Endothelial cell of umbilical vein (primary cell): ENCODE measurements around the gene SOCS3. TPM values are rescaled to one million over a fixed set of nuclear protein-coding genes. Genes with fewer than 3 reads are reported as not detected.

Experiments used
- BruUV-seq: library from RNA; stranded (reverse); fragments of 400-500 nt; replicated peaks from 2 replicates; lab custom pipeline; 2021; lab: Mats Ljungman, UMichigan
- CTCF ChIA-PET: fragments of 300-600, 350-600 bp; sonication (Branson Sonifier 250); formaldehyde crosslinking; loops from one replicate; lab custom pipeline; 2021; ENCODE audit warnings: antibody characterized with exemption, inconsistent platforms; lab: Charles Lee
- POLR2A ChIA-PET: fragments of 300-600, 350-600 bp; sonication (Branson Sonifier 250); formaldehyde crosslinking; loops from one replicate; lab custom pipeline; 2021; ENCODE audit warnings: antibody characterized with exemption, inconsistent platforms; lab: Charles Lee
- DNase-seq: peaks from one replicate; pipeline ENCODE4 v3.0.0-alpha.2; 2011; ENCODE audit warnings: low read depth, low spot score
- FAIRE-seq: peaks from 2 replicates; lab custom pipeline; 2011; peaks lifted over from hg19 to GRCh38; lab: Jason Lieb, UNC
- H2AFZ ChIP-seq: 2 replicates; pipeline ENCODE4 v1.6.0; 2012; ENCODE audit warnings: low read depth, low read length, control low read depth, inconsistent platforms
- H3K27ac ChIP-seq: 2 replicates; pipeline ENCODE4 v1.5.1; 2011; ENCODE audit warnings: low read depth, mild to moderate bottlenecking, control low read depth, low read length, moderate library complexity; ENCODE audit not compliant: insufficient read depth
- H3K27me3 ChIP-seq, 2 experiments: 2 replicates each; pipeline versions ENCODE4 v1.6.0 to v1.6.1; 2011; ENCODE audit warnings: low read length in 2 of 2, mixed read lengths in 1 of 2; ENCODE audit not compliant: control insufficient read depth in 2 of 2, insufficient read depth in 2 of 2
- H3K36me3 ChIP-seq, 2 experiments: 2 replicates in 1 of 2; 3 replicates in 1 of 2; pipeline ENCODE4 v1.5.1; 2011; ENCODE audit warnings: low read length in 2 of 2, mild to moderate bottlenecking in 1 of 2, moderate library complexity in 1 of 2; ENCODE audit not compliant: control insufficient read depth in 2 of 2, insufficient read depth in 2 of 2; ENCODE audit errors: extremely low read depth in 1 of 2
- H3K4me1 ChIP-seq: 3 replicates; pipeline ENCODE4 v1.5.1; 2011; ENCODE audit warnings: mild to moderate bottlenecking, low read length; ENCODE audit not compliant: control insufficient read depth, insufficient read depth; ENCODE audit errors: extremely low read depth
- H3K4me2 ChIP-seq: 2 replicates; pipeline ENCODE4 v1.6.1; 2011; ENCODE audit warnings: low read length, control low read depth, mixed read lengths; ENCODE audit not compliant: insufficient read depth
- H3K4me3 ChIP-seq, 3 experiments: fragments of 200-600 bp in 1 of 3; sonication (generic), shearing (Covaris generic) in 1 of 3; replicated peaks in 1 of 3; 2 replicates each; pipeline ENCODE4 v1.5.1; 2011 to 2016; ENCODE audit warnings: control low read depth in 3 of 3, low read length in 3 of 3, mild to moderate bottlenecking in 2 of 3, inconsistent platforms in 1 of 3, low read depth in 1 of 3, moderate library complexity in 1 of 3; ENCODE audit not compliant: insufficient read depth in 1 of 3
- H3K79me2 ChIP-seq: 2 replicates; pipeline ENCODE4 v1.6.0; 2012; ENCODE audit warnings: low read length, inconsistent platforms; ENCODE audit not compliant: control insufficient read depth, insufficient read depth
- H3K9ac ChIP-seq: replicated peaks from 2 replicates; pipeline ENCODE3; 2011; ENCODE audit warnings: low read length, control low read depth; ENCODE audit not compliant: insufficient read depth; ENCODE audit errors: extremely low read depth
- H3K9me1 ChIP-seq: replicated peaks from 3 replicates; pipeline ENCODE4 v1.6.0; 2011; ENCODE audit warnings: mild to moderate bottlenecking, low read length; ENCODE audit not compliant: control insufficient read depth, insufficient read depth; ENCODE audit errors: extremely low read depth
- H3K9me3 ChIP-seq: replicated peaks from 2 replicates; pipeline ENCODE4 v1.5.1; 2012; ENCODE audit warnings: low read length, inconsistent platforms; ENCODE audit not compliant: control insufficient read depth, insufficient read depth
- H4K20me1 ChIP-seq: replicated peaks from 2 replicates; pipeline ENCODE3; 2011; ENCODE audit warnings: mild to moderate bottlenecking, low read length; ENCODE audit not compliant: control insufficient read depth, insufficient read depth; ENCODE audit errors: extremely low read depth
- EZH2 ChIP-seq: IDR thresholded peaks from 2 replicates; pipeline ENCODE4 v1.6.1; 2012; ENCODE audit warnings: borderline replicate concordance, low read depth, mild to moderate bottlenecking, moderate library complexity, low read length, inconsistent platforms; ENCODE audit not compliant: severe bottlenecking
- FOS ChIP-seq: IDR thresholded peaks from 2 replicates; pipeline ENCODE4 v1.6.1; 2011; ENCODE audit warnings: mild to moderate bottlenecking, low read length, moderate library complexity, borderline replicate concordance; ENCODE audit not compliant: insufficient read depth
- GATA2 ChIP-seq: IDR thresholded peaks from 2 replicates; pipeline ENCODE4 v1.7.0; 2011; ENCODE audit warnings: low read depth, mild to moderate bottlenecking, moderate library complexity, mixed read lengths, low read length; ENCODE audit not compliant: insufficient read length, insufficient read depth
- JUN ChIP-seq: IDR thresholded peaks from 2 replicates; pipeline ENCODE4 v1.6.1; 2011; ENCODE audit warnings: borderline replicate concordance, low read depth; ENCODE audit not compliant: insufficient read length, insufficient read depth
- POLR2A ChIP-seq: IDR thresholded peaks from 2 replicates; pipeline ENCODE4 v1.6.1; 2012; ENCODE audit warnings: low read depth, mild to moderate bottlenecking, control low read depth, low read length
- POLR2AphosphoS5 ChIP-seq: IDR thresholded peaks from 2 replicates; pipeline ENCODE4 v1.6.1; 2012; ENCODE audit warnings: low read depth, mild to moderate bottlenecking, control low read depth, low read length, moderate library complexity; ENCODE audit not compliant: insufficient read depth
- dilution Hi-C: fragments of 300-500 bp; cut with MboI; formaldehyde crosslinking; loops from one replicate; pipeline ENCODE4 v1.15.0; 2019; ENCODE audit warnings: low sequenced_read_pairs; ENCODE audit not compliant: extremely low pct_ligation_motif_present
- intact Hi-C: fragments of 100-400 bp; cut with micrococcal nuclease; formaldehyde crosslinking; loops from one replicate; pipeline ENCODE4 v1.10.0; 2022
- polyA plus RNA-seq, 4 experiments: library from polyadenylated mRNA; depleted of rRNA in 3 of 4; stranded (reverse) in 3 of 4; unstranded in 1 of 4; fragments of >200 nt; gene quantifications; 2 replicates each; pipeline versions ENCODE4 v1.2.1 to v1.2.3, GENCODE V29; 2011 to 2012; ENCODE audit warnings: missing spikeins in 1 of 4
- total RNA-seq: library from RNA; stranded (reverse); gene quantifications from 2 replicates; pipeline ENCODE4 v1.2.3, GENCODE V29; 2021

The SOCS3 gene
- total and polyA plus RNA-seq, 2 donors (not counting 3 experiments of a cell fraction or from before 2014, with no cell fraction given), result 6.2 to 14.3 TPM

- Histone ChIP-seq H4K20me1 (no peaks in the 10 kb centered on the region), H3K79me2 (peaks cover 36% of the 10 kb centered on the region), H3K4me2 (peak overlapping the region; percentile 54), H3K9me3 (no peaks in the 10 kb centered on the region), H3K9ac (peak overlapping the region; percentile 93), H2AFZ (no peak overlapping the region), H3K4me1 (peaks cover 69% of the 10 kb centered on the region), H3K27me3 (no peaks in the 10 kb centered on the region), H3K9me1 (no peaks in the 10 kb centered on the region), H3K4me3 (peak overlapping the region; percentile 62 to 75 (median 67)), H3K36me3 (no peaks in the 10 kb centered on the region), H3K27ac (peak overlapping the region; percentile 91)
- TF ChIP-seq FOS (peak; percentile 91), EZH2 (no peak), JUN (peak; percentile 39)
- FAIRE-seq (peak; percentile 79), DNase-seq (peak; percentile 95)
- ChIA-PET CTCF (interaction anchor here (1.2 to 4.2 kb wide), 4 partner anchors 12 to 43 kb away, joined by 4 to 23 read pairs (median 6); no protein-coding TSS in a partner anchor), POLR2A (no interaction called here)
- intact Hi-C loops, result loop anchor here (1.0 kb wide), 1 partner anchor 16 kb away; no protein-coding TSS in a partner anchor
- BruUV-seq, result TSS peak; percentile 42
- dilution Hi-C loops, result no loop called here
Measured at GRCh38 chr17:78379131-78379491, 19.2 kb upstream of the SOCS3 start.

- Histone ChIP-seq H3K9ac (peak within 1 kb of the TSS; percentile 93), H3K27ac (peak within 1 kb of the TSS; percentile 91), H3K27me3 (no peaks in the 10 kb centered on the region), H2AFZ (peak within 1 kb of the TSS; percentile 81), H3K4me1 (peaks cover 68% of the 10 kb centered on the region), H3K4me2 (peak within 1 kb of the TSS; percentile 64), H3K4me3 (peak within 1 kb of the TSS; percentile 62 to 75 (median 67)), H3K9me3 (no peaks in the 10 kb centered on the region), H3K9me1 (no peaks in the 10 kb centered on the region), H4K20me1 (no peaks in the 10 kb centered on the region), H3K36me3 (no peaks in the 10 kb centered on the region), H3K79me2 (peaks cover 35% of the 10 kb centered on the region)
- POLR2A ChIA-PET, result no interaction called here
- CTCF ChIA-PET, result interaction anchor here (1.2 to 4.2 kb wide), 4 partner anchors 13 to 43 kb away, joined by 4 to 23 read pairs (median 6); no protein-coding TSS in a partner anchor
- BruUV-seq, result TSS peak; percentile 56
- DNase-seq (peak; percentile 71), FAIRE-seq (peak; percentile 82)
- TF ChIP-seq POLR2A, result peak; percentile 50
- peak; percentile 91 for TF ChIP-seq POLR2AphosphoS5
- no peak for TF ChIP-seq GATA2
- intact Hi-C loops, result loop anchor here (1.0 kb wide), 1 partner anchor 17 kb away; no protein-coding TSS in a partner anchor
- dilution Hi-C loops, result no loop called here
Measured at GRCh38 chr17:78378225-78379130, 18.6 kb upstream of the SOCS3 start, which contains the start of gene PGS1. PGS1 (plus strand) TSS chr17:78378649; CDS start chr17:78378666, 17 bp downstream.
